Jurkat, Clone E6-1 (cell line): Measurements from ENCODE around the gene HSD11B2. TPM values are rescaled to one million over a fixed set of nuclear protein-coding genes. Genes with fewer than 3 reads are reported as not detected.

Experiments
- DNase-seq: peaks from one replicate; pipeline ENCODE4 v3.0.0-alpha.2; 2011; ENCODE audit warnings: low read depth, low spot score
- H3K4me3 ChIP-seq: 2 replicates; pipeline ENCODE4 v1.5.1; 2011; ENCODE audit warnings: mild to moderate bottlenecking, low read length, control low read depth, moderate library complexity
- polyA plus RNA-seq: library from polyadenylated mRNA; unstranded; fragments of >200 nt; gene quantifications from one replicate; pipeline ENCODE4 v1.2.1, GENCODE V29; 2012; ENCODE audit warnings: missing spikeins; ENCODE audit not compliant: insufficient read length, insufficient read depth

Gene HSD11B2
- polyA plus RNA-seq: 13.2 TPM

GRCh38 chr16:67430977-67431774 is at the start of gene HSD11B2:
Gene HSD11B2 (plus strand): TSS chr16:67431121. CDS start chr16:67431249, 128 bp downstream.
- DNase-seq: no peak
- peak within 1 kb of the TSS; percentile 44 for H3K4me3 ChIP-seq

DNA sequence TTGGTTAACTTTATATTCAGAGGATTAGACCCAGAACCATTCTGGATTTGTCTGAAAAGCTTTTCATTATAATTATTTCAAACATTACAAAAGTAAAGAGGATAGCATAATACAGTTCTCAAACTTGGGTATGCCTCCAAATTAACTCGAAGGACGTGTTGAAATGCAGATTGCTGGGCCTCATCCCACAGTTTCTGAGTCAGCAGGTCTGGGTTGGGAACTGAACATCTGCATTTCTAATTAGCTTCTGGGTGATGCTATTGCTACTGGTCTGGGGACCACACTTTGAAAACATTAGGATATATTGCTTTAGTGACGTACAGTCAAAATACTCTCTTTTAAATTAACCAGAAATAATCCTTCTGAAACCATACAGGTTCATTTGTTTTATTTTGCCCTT is 47.6 kb upstream of the HSD11B2 start:
- DNase-seq: no peak

DNA sequence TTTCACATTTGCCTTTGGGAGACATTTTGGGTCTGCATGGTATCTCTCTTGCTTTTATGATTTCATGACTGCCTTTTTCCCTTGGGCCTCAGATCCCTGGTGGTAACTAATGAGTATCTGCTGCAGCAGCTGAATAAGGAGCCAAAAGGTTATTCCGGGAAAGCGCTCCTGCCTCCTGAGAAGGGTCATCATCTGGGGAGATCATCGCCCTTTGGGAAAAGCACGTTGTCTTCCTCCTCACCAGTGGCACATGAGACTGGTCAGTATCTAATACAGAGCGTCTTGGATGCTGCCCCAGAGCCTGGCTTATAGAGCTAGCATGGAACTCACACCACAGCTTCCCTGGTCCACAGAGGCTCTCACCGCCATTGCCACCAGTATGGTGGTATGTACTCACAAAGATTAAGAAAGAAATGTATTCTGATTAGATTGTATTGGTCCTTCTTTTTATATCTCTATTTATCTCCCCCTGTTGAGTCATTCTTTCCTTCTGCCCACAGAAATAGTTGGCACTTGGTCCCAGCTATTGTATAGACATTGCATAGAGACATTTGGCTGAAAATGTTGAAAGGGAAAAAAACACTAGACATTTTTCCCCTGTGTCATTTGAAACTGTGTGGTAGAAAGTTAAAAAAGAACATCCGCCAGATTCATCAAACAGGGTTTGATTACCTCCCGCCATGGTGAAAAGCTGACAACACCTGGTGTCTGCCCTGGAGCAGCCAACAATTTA is 46.0 kb upstream of the HSD11B2 start:
- no peak for DNase-seq
- no peak overlapping the region for H3K4me3 ChIP-seq

More for the DNA sequence above, 47.6 kb upstream of the HSD11B2 start:
- no peak overlapping the region for H3K4me3 ChIP-seq

DNA sequence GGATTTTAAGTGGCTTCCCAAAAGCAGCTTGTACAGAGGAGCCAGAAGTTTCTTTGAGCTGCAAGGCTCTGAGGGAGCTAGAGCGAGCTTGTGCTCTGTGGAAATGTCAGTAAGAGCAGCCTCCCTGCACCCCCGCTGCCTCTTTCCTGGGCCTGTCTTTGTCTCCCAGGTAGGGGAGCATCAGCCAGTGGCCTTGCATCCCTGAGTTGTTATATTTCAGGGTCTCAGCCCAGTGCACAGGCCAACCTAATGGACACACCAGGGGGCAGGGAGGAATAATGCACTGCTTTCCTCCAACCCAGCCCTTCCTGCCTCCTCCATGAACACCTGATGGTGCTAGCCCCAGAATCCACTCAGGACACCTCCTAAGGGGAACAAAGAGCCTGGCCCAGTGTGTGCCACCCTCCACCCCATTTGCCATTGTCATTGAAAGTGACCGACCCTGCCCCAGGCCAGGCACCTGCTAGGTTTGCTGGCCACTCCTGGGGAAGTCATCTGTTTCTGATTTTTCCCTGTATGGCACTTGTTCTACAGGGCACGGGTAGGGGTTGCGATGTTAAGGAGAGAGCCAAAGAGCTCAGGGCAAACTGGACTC is 44.0 kb upstream of the HSD11B2 start:
- no peak for DNase-seq
- H3K4me3 ChIP-seq: no peak overlapping the region

DNA sequence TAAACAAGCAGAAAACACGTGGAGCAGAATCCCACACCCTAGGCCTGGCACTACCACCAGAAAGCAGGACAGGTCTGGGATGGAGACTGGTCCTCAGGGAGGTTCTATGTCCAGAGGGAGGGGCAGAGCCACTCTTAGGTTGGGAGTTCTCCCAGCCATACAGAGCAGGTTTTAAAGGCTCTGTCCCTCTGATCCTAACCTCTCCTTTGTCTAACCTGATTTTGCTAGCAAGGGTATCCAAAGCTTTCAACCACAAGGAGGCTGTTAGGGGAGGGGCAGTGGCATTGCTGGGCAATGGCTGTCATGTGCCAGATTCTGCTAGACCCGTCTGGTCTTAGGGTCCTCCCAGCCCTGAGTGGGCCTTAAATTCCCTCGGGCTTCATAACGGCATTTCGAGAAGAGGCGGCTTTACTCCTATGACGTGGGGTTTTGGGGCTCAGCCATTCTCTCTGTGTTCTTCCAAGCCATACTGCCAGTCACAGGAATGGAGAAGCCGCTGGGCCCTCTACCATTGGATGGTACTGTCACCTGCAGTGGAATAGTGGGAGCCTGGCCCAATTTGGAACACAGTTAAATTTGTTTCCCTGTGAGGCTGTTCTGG is 43.3 kb upstream of the HSD11B2 start:
- no peak for DNase-seq
- no peak overlapping the region for H3K4me3 ChIP-seq

DNA sequence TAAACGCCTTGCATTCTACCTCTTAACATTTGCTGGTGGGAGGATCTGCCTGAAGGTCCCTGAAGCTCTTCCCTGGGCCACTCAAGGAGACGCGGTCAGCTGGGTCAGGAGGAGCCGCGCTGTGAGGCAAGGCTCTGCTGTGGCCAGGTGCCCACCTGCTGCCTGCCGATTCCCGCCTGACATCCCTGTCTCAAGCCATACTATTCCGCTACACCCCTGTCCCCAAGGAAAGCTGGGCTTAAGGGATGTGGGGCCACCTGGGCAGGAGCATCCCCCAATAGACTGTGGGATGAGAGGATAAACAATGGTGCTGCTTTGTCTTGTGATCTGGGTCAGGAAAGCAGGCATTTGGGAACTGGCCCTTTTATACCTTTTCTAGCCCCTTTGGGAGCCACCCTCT is 42.7 kb upstream of the HSD11B2 start:
- no peak overlapping the region for H3K4me3 ChIP-seq
- DNase-seq: no peak

DNA sequence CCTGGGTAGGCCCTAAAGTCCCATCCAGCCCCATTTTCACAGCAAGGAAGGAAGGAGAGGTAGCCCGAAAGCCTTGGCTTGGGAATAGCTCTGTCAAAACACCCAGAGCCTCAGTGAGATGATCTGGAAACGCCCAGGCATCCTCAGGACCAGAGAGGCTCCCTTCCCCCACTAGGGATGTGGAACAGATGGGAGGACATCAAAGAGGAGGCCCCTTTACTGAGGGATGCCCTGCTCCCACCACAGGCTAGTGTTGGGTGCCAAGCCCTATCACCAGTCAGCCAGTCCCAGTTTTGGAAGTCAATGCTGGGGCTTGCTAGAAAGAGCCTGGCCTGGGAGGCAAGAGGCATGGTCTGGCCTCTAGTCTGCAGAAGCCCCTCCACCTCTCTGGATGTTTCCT is 42.3 kb upstream of the HSD11B2 start:
- no peak overlapping the region for H3K4me3 ChIP-seq
- DNase-seq: no peak

GRCh38 chr16:67389911-67390815 is 40.8 kb upstream of the HSD11B2 start:
- H3K4me3 ChIP-seq: no peak overlapping the region
- no peak for DNase-seq

GRCh38 chr16:67390816-67391423 is 40.0 kb upstream of the HSD11B2 start:
- H3K4me3 ChIP-seq: no peak overlapping the region

DNA sequence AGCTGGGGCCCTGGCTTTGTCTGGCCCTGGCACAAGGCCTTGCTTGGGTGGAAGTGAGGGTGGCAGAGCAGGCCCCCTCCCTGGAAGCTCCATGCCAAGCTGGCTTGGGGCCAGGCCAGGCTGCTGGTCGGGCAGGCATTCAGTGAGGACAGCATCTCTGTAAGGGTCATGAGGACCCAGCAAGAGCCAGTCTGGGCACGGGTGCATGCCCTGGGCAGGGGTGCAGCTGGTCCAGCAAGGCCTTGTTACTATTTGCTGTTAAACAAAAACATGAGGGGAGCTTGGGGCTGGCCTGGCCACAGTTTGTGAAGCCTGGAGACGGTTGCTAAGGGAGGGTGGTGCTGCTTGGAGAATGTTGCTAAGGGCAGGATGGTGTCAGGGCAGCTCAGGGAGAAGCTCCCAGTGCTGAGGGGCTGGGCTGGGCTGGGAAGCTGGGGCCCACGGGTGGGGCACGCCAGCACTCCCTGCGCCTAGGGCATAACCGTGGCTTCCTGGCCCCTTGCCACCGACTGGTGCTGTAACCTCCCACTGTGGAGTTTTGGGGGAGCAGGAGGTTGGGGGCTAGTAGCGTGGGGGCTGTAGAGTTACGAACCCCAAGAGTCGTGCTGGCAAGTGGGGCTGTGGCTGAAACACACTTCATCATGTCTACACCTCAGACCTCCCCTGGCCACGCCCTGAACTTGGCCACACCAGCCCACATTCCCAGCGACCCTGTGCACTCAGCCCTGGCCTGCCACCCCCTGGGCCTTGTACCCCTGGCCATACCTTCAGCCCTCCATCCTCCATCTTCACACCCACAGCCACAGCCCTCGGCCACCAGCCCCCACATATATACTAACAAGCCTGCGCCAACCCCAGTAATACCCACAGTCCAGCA is 39.3 kb upstream of the HSD11B2 start:
- DNase-seq: no peak
- H3K4me3 ChIP-seq: no peak overlapping the region

More at GRCh38 chr16:67390816-67391423, 40.0 kb upstream of the HSD11B2 start:
- no peak for DNase-seq

- DNase-seq: no peak
- no peak overlapping the region for H3K4me3 ChIP-seq
These were observed 38.4 kb upstream of the HSD11B2 start for GRCh38 chr16:67392301-67393059.

GRCh38 chr16:67393111-67393787 is 37.7 kb upstream of the HSD11B2 start, which contains the start of gene TPPP3:
Gene TPPP3 (minus strand): TSS chr16:67393498. CDS start chr16:67391111, 2,387 bp downstream.
- no peak within 1 kb of the TSS for H3K4me3 ChIP-seq
- DNase-seq: no peak

DNA sequence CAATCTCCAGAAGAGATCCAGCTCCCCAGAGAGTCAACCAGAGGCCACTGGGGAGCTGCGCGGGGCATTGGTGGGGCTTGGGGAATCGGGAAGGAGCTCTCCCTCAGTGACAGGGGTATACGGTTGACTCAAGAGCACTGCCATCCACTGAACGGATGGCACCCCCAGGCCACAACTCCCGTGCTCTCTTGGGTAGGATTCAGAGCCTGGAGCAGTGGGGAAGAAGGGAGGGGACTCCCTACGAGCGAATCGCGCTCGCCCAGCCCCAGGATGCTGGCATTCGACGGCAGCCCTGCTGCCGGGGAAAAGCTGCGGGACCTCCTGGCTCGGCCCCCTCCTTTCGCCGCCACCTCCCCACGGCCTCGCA is 37.1 kb upstream of the HSD11B2 start:
- no peak overlapping the region for H3K4me3 ChIP-seq
- DNase-seq: no peak

DNA sequence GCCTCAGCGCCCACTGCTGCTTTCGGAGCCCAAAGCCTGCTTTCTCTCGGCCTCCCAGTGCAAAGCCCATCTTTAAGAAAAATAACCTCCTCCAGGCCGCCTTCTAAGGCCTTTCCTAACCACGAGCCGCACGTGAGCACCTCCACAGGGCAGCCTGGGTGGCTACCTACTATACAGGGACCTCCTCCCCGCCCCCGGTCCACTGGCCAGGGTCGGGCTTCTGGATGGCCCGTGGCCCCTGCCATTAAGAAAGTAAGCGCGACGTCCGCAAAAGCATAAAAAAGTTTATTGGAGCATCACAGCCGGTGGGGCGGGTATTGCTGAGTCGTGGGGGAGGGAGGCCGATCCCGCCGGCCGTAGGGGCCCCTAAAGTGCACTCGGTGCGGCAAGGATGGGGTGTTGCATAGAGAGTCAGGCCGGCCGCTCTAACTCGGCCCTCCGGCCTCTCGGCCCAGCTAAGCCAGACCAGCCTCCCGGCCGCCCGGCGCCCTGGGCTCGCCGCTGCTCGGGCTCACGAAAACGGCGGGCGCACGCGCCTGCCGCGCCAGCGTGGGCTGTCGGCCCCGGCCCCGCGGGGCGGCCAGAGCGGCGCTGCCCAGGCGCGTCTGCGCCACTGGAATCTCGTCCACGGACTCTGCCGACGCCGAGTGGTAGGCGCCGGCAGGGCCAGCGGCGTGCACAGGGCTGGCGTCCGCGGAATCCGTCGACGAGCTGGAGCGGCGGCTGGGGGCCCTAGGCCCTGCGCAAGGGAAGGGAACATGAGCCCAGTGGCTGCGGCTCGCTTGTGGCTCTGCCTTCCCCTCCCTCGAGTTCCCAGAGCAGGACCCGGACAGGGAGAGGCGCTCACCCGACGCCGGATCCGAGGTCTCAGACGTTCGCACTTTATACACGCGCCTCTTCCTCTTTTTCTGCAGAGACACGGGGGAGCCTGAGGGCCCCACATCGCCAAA is 36.5 kb upstream of the HSD11B2 start:
- no peak for DNase-seq
- no peak overlapping the region for H3K4me3 ChIP-seq

GRCh38 chr16:67395105-67395457 is 35.8 kb upstream of the HSD11B2 start:
- no peak for DNase-seq

More at GRCh38 chr16:67395105-67395457, 35.8 kb upstream of the HSD11B2 start:
- no peak overlapping the region for H3K4me3 ChIP-seq
